Activated CD8-positive, alpha-beta memory T cell treated with anti-CD3 and anti-CD28 coated beads, Interleukin-2, amount 50 U/mL, for 4 hours (primary cell): Measurements from ENCODE around the gene ZNF182.
"Not testable (repeated sequence)": the region's sequence is repeated elsewhere in the genome, so short reads cannot be mapped to it uniquely, and the experiment has no call there.

Experiments used
- DNase-seq: peaks from one replicate; pipeline ENCODE4 v3.0.0-alpha.2; 2020

The ZNF182 gene

GRCh38 chrX:48003758-48004457 is at the start of gene ZNF182:
Gene ZNF182, minus strand, starts transcription at chrX:48003989. Its CDS starts 1,380 bp downstream, at chrX:48002609.
- DNase-seq: peak; percentile 89

GRCh38 chrX:48046846-48047245 is 43.1 kb upstream of the ZNF182 start:
- DNase-seq: no peak

- DNase-seq: no peak
Measured at GRCh38 chrX:48045410-48046311, 41.9 kb upstream of the ZNF182 start.

GRCh38 chrX:48043056-48043455 is 39.3 kb upstream of the ZNF182 start:
- DNase-seq: no peak

- no peak for DNase-seq
Measured at GRCh38 chrX:48035891-48036290, 32.1 kb upstream of the ZNF182 start.

GRCh38 chrX:48030641-48031173 is 26.9 kb upstream of the ZNF182 start:
- DNase-seq: not testable (repeated sequence)

GRCh38 chrX:48030237-48030636 is 26.4 kb upstream of the ZNF182 start:
- no peak for DNase-seq

- DNase-seq: no peak
Measured at GRCh38 chrX:48028091-48028490, 24.3 kb upstream of the ZNF182 start.

- not testable (repeated sequence) for DNase-seq
Measured at GRCh38 chrX:48027545-48027944, 23.8 kb upstream of the ZNF182 start.

GRCh38 chrX:48025561-48025960 is 21.8 kb upstream of the ZNF182 start:
- DNase-seq: peak; percentile 28

- DNase-seq: no peak
Measured at GRCh38 chrX:48022738-48023137, 18.9 kb upstream of the ZNF182 start.

- DNase-seq: no peak
Measured at GRCh38 chrX:48022100-48022499, 18.3 kb upstream of the ZNF182 start.

- peak; percentile 73 for DNase-seq
Measured at GRCh38 chrX:48021026-48021900, 17.5 kb upstream of the ZNF182 start.

- not testable (repeated sequence) for DNase-seq
Measured at GRCh38 chrX:48020472-48020871, 16.7 kb upstream of the ZNF182 start.

- not testable (repeated sequence) for DNase-seq
Measured at GRCh38 chrX:48019892-48020291, 16.1 kb upstream of the ZNF182 start.

- DNase-seq: not testable (repeated sequence)
Measured at GRCh38 chrX:48016583-48017310, 13.0 kb upstream of the ZNF182 start.

- DNase-seq: not testable (repeated sequence)
Measured at GRCh38 chrX:48009445-48009960, 5.7 kb upstream of the ZNF182 start.

GRCh38 chrX:48006688-48007087 is 2.9 kb upstream of the ZNF182 start, which contains the start of gene SPACA5:
Gene SPACA5, plus strand, starts transcription at chrX:48006988. Its CDS starts 815 bp downstream, at chrX:48007803.
- DNase-seq: not testable (repeated sequence)

GRCh38 chrX:48003367-48003757 is 427 bp downstream of the ZNF182 start:
- no peak for DNase-seq

- DNase-seq: no peak
Measured at GRCh38 chrX:48002929-48003328, 860 bp downstream of the ZNF182 start.

- DNase-seq: no peak
Measured at GRCh38 chrX:48002319-48002718, 1.5 kb downstream of the ZNF182 start.

- no peak for DNase-seq
Measured at GRCh38 chrX:48001260-48001659, 2.5 kb downstream of the ZNF182 start.
